GM19193 (cell line): Measurements from ENCODE around the gene EPHA6.

ENCODE experiments used
- POLR2A ChIP-seq: IDR thresholded peaks from 4 replicates; pipeline ENCODE4 v1.6.1; 2011; ENCODE audit not compliant: insufficient read depth, insufficient read length; ENCODE audit errors: extremely low read depth

The EPHA6 gene

DNA sequence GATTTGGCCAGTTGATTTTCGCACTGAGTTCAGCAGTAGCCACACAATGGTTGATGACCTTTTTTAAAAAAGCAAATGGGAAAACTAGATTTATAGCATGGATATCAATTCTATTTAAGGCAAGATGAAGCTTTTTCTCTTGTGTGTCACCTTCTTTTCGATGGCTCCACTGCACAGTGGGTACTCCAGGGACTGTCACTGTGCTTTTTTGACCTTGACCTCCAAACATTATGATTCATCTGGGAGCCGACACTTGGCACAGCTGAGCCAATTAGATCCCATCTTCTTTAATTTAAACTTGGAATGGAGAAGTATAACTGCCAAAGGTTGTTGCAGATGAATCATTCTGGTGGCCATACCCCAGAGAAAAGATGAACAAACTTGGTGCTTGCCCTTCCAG, 367.3 kb downstream of the EPHA6 start:
- TF ChIP-seq POLR2A: no peak

DNA sequence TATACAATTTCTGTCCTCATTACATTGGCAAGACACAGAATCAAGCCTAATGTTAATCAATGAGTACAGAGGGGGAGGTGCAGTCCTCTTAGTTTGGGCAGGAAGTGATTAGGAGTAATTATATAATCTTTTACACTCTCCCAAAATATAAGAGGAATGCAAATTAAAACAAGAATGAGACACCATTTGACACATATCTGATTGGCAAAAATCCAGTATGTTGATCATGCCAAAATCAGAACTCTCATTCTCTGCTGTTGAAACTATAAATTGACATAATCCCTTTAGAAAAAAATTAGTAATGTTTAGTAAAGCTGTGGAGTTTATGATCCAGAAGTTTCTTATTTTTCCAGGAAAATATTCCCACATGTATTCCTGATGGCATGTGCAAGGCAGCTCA, 373.4 kb downstream of the EPHA6 start:
- no peak for TF ChIP-seq POLR2A

DNA sequence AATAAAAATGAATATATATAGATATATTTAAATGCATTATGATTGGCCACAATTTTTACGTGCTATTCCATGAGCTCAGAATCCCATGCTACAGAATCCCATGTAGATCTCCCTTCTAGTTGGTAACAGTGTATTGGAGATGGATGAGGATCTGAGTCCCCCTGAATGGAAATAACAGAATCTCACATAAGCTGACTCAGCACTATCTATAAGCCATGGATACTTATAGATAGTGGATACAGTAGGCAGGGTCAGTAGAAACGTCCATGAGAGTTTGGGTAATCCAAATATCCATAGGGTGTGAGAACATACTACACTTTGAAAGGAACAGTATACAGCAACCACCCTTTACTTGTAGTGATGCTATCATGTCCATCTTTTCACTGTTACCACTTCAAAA, 375.4 kb downstream of the EPHA6 start:
- TF ChIP-seq POLR2A: no peak

DNA sequence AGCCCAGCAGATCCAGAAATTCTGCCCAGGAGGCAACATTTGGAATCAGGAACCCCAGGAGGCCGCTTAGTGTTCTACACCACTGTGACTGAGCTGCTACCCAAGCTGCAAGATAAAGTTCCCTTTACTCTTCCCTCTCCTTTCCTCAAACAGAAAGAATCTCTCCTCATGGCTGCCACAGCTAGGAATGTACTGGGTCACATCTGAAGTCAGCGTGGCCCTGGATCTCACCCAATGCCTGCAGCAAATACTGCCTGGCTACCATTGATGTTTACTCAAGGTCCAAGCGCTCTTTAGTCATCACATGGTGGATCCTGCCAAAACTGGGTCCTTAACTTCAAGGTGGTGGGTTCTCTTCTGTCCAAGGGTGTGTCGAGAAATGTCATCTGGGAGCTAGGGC, 382.7 kb downstream of the EPHA6 start:
- no peak for TF ChIP-seq POLR2A

DNA sequence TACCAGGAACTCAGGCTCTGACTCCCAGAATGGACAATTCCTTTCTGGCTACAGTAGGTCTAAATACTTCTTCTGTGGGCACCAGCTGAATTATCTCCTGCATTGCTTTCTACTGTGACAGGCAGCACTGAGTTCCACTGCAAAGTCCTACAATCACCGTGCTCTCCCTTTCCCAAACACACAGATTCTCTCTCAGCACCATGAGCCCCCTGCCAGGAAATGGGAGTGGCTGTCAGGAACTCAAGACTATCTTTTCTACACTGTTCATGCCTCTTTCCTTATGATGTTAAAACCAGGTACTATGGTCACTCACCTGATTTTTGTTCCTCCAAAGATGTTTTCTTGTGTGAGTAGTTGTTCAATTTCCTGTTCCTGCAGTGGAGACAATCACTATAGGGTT, 383.4 kb downstream of the EPHA6 start:
- no peak for TF ChIP-seq POLR2A

DNA sequence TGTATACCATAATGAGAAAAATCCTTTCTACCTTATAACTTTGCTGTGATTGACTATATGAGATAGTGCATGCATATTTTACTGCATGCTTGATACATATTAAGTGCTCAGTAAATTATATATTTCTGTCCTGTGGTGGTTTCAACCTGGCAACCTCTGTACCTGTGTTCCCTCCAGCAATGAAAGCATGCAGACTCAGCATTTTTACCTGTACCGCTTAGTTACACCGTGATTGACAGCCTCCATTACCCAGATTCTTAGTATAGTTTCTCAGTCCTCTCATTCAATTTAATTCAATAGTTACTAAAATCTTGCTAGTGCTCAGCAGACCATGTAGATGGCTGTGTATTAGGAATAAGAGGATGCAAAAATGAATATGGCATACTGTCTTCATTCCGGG, 386.0 kb downstream of the EPHA6 start:
- no peak for TF ChIP-seq POLR2A

DNA sequence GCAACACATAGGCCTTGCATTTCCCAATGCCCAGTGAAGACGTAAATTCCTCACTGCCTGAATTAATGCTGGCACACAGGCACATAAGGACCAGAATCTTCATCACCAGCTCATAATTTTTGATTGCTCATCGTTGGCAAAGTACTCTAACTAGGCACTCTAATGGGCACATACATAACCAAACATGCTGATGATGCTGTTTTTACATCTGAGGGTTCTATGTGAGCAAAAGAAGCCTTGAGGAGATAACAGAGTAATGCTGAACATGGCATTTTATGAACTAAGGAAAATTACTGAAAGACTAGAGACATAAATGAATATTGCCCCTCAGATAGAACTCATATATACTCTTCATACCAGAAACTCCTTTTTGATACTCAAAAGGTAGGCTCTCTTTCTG, 387.4 kb downstream of the EPHA6 start:
- no peak for TF ChIP-seq POLR2A

DNA sequence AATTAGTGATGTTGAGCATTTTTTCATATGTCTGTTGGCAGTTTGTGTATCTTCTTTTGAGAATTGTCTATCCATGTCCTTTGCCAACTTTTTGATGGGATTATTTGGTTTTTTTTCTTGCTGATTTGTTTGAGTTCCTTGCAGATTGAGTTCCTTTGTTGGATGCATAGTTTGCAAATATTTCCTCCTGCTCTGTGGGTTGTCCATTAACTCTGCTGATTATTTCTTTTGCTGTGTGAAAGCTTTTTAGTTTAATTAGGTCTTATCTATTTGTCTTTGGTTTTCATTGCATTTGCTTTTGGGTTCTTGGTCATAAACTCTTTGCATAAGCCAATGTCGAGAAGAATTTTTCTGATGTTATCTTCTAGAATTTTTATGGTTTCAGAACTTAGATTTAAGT, 414.6 kb downstream of the EPHA6 start:
- no peak for TF ChIP-seq POLR2A

DNA sequence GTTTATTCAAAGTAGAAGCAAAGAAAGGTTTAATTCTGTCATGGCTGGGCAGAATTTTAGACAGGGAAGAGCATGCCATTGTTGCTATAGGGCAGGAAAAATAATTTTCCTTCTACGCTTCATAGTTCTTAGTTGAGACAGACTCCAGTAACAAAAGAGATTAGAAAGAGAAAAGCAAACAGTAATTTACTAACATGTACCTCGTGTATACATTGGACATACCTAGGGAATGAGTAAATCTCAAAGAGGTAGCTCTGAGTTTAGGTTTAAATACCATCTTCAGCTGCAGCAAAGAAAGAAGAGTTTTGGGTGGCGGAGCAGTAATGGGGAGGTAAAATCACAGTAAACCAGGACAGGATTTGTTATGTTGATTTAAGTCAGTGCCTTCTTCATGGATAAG, 416.1 kb downstream of the EPHA6 start:
- no peak for TF ChIP-seq POLR2A

DNA sequence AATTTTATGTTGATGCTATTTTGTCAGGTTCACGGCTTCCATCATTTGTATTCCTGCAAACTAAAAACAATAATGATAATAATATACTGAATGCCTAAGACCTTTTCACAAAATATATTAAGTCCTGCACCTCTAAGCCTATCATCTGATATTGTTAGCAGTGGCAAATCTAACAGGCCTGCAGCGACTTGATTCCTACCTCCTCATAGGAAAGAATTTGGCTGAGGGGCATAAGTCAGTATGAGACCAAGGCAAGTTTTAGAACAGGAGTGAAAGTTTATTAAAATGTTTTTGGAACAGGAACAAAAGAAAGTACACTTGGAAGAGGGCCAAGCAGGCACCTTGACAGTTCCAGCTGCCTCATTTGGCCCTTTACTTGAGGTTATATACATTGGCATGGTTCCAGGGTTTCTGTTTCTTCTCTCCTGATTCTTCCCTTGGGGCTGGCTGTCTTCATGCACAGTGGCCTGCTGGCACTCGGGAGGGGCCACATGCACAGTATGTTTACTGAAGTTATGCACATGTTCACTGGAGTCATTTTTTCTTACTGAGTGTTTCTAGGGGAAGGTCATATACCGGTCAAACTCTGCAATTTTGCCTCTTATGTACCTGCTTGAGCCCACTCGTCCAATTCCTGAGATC, 418.1 kb downstream of the EPHA6 start:
- TF ChIP-seq POLR2A: no peak

DNA sequence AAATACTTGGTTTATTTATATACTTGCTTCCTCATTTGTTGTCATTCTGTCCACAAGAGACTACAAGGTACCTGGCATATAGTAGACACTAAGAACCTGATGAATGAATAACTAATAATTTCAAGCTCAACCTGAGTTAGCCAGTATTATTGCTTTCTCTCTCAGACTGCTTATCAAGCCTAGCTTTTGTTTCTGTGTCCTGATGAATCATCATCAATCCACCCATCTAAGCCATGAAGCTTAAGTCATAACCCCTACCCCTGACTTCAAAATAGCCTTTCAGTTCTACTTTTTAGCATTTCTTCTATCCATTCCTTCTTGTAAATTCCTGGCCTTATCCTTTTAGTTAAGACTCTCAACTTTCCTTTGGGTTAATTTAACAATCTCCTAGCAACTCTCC, 420.8 kb downstream of the EPHA6 start:
- no peak for TF ChIP-seq POLR2A

DNA sequence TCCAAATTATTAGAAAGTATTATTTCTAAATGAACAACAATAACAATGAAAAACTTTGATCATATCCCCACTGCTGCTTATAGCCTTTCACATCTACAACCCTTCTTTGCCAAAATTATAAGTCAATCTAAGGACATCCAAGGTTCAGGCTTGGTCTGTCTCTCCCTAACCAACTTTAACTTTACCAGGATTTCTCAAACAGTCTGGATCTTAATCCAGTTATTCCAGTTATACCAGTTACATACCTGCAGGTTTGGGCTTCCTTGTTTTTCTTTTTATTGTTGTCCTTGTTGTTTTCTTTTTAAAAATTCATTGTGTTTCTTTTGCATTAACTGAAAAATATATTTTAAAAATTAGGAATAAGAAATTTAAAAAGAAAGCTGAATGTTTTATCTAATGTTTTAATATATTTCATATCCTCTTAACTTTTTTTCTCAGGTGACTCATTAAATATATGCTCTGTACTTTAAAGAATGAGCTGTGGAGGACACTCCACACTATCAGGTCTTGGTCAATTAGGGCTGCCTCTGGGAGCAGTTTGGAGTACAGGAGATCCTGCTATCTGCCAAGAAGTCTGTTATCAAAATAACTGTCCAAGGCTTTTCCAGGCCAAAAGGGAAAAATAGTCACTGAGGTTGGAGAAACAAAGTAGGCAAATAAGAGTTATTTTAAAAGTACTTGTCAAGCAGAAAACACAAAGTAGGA, 421.4 kb downstream of the EPHA6 start:
- TF ChIP-seq POLR2A: no peak

DNA sequence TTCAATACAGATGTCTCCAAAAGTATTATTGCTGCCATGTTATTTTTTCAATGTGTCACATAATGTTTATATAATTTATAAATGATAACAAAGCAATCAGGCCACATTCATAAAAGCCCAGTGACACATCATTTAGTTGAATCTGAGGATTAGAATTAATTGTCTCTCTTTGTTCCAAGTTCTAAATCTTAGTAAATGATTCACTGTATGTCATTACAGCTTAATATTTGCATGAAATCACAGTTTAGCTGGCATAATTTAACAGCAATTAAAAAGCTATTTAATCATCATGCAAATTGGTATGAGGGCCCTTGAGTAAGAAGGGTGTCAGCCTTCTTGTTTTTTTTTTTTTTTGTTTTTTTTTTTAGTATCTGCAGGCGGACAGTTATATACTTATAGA, 427.0 kb downstream of the EPHA6 start:
- no peak for TF ChIP-seq POLR2A

DNA sequence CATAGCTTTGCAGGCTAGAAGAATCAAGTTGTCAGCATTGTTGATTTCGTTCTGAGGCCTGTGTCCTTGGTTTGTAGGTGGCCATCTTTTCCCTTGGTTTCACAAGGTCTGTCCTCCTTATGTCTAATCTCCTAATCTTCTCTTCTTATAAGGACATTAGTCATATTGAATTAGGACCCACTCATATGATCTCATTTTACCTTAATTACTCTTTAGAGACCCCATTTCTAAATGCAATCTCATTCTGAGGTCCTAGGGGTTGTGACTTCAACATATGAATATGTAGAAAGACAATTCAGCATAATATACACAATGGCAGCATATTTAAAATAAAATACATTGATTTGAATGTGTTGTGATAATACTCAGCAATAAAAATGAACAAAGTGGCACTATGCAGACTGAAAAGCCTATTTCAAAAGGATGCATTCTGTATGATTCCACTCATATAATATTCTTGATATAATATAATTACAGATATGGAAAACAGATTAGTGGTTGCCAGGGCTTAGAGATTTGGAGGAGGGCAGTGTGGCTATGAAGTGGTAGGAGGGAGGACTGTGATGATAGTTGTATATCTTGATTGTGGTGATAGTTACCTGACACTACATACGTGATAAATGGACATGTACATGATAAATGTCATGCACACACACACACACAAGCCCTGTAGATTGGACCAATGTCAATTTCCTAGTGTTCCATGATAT, 431.0 kb downstream of the EPHA6 start:
- no peak for TF ChIP-seq POLR2A

DNA sequence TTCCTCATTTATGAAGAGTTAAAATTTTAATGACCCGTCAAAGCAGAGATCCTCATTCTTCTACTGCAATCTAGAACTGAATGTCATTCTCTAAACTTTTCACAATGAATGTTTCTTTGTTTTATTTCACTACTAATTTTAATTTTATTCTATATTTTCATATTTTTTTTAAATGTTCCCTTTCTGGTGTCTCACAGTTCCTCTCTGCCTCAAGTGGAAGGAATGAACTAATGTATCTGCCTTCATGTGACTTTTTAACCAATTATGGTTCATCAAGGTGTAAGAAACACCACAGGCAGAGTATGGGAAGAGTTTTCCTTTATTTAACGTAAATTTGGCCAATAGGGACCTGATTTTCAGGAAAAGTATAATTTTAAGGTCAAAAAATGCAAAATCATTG, 441.7 kb downstream of the EPHA6 start:
- TF ChIP-seq POLR2A: no peak
